A549 (cell line): ENCODE results near the gene DGLUCY. TPM values are rescaled to one million over a fixed set of nuclear protein-coding genes. Genes with fewer than 3 reads are reported as not detected.
"Not testable (repeated sequence)": the region's sequence is repeated elsewhere in the genome, so short reads cannot be mapped to it uniquely, and the experiment has no call there.

ENCODE experiments used
- ATAC-seq, 2 experiments: fragments of 200-7000 bp in 1 of 2; fragments of >200 bp in 1 of 2; cut with Nextera tagmentation in 1 of 2; cut with Tn5 transposase in 1 of 2; 3 replicates each; pipeline versions ENCODE4 v1.8.0 to v1.9.1; 2018 to 2020; ENCODE audit warnings: mild to moderate bottlenecking in 1 of 2, moderate library complexity in 1 of 2
- CTCF ChIA-PET: fragments of 300-600 bp; sonication (Branson Sonifier 250); formaldehyde crosslinking; extraction: SDS; loops from one replicate; lab custom pipeline; 2021; ENCODE audit warnings: antibody characterized with exemption, inconsistent platforms; lab: Yijun Ruan, JAX
- POLR2A ChIA-PET: fragments of 350-600 bp; formaldehyde crosslinking; extraction: SDS; loops from one replicate; lab custom pipeline; 2021; ENCODE audit warnings: antibody characterized with exemption, inconsistent platforms; lab: Yijun Ruan, JAX
- DNase-seq, 2 experiments: peaks; one replicate each; pipeline versions ENCODE4 v3.0.0 to v3.0.0-alpha.2; 2011 to 2016; ENCODE audit warnings: low read depth in 1 of 2, low spot score in 1 of 2
- FAIRE-seq: peaks from 2 replicates; lab custom pipeline; 2011; peaks lifted over from hg19 to GRCh38; lab: Jason Lieb, UNC
- H3K27ac ChIP-seq, 2 experiments: fragments of >200 bp; sonication (Bioruptor Twin); formaldehyde crosslinking; 3 replicates each; pipeline ENCODE4 v1.5.1; 2016 to 2017
- H3K4me1 ChIP-seq: fragments of >200 bp; sonication (Bioruptor Twin); formaldehyde crosslinking; 3 replicates; pipeline ENCODE4 v1.6.1; 2016
- H3K4me2 ChIP-seq: fragments of >200 bp; sonication (Bioruptor Twin); formaldehyde crosslinking; 3 replicates; pipeline ENCODE4 v1.6.1; 2016
- H3K4me3 ChIP-seq: fragments of >200 bp; sonication (Bioruptor Twin); formaldehyde crosslinking; 3 replicates; pipeline ENCODE4 v1.5.1; 2016
- H3K9me3 ChIP-seq: fragments of >200 bp; sonication (Bioruptor Twin); formaldehyde crosslinking; 3 replicates; pipeline ENCODE4 v1.6.1; 2016
- ATOH8 ChIP-seq: fragments of 250-450 bp; sonication (Bioruptor Pico); IDR thresholded peaks from 2 replicates; pipeline ENCODE4 v1.5.0; 2020; ENCODE audit warnings: low read depth, mild to moderate bottlenecking, moderate library complexity
- BCL3 ChIP-seq: fragments of >200 bp; sonication (Bioruptor Twin); formaldehyde crosslinking; IDR thresholded peaks from 3 replicates; pipeline ENCODE4 v1.6.1; 2016
- BHLHE40 ChIP-seq: IDR thresholded peaks from 2 replicates; pipeline ENCODE4 v1.6.1; 2012; ENCODE audit warnings: low read depth, low read length, inconsistent platforms
- CBX8 ChIP-seq: fragments of 200-600 bp; sonication (generic); IDR thresholded peaks from 2 replicates; pipeline ENCODE4 v1.6.1; 2016
- CEBPB ChIP-seq, 2 experiments: fragments of >200 bp in 1 of 2; sonication (Bioruptor Twin) in 1 of 2; formaldehyde crosslinking in 1 of 2; IDR thresholded peaks; 2 replicates each; pipeline ENCODE4 v1.6.1; 2012 to 2016
- E2F6 ChIP-seq: IDR thresholded peaks from 2 replicates; pipeline ENCODE4 v1.6.1; 2012; ENCODE audit warnings: low read depth, borderline replicate concordance
- HDAC2 ChIP-seq: fragments of 200-600 bp; sonication (generic); IDR thresholded peaks from 2 replicates; pipeline ENCODE4 v1.6.1; 2016
- HEYL ChIP-seq: fragments of 250-450 bp; sonication (Bioruptor Pico); IDR thresholded peaks from 2 replicates; pipeline ENCODE4 v1.8.0; 2021; ENCODE audit warnings: mild to moderate bottlenecking, moderate library complexity
- HOXB5 ChIP-seq: fragments of 250-450 bp; sonication (Bioruptor Pico); IDR thresholded peaks from 2 replicates; pipeline ENCODE4 v1.5.0; 2020; ENCODE audit warnings: mild to moderate bottlenecking, moderate library complexity
- JUN ChIP-seq, 2 experiments: fragments of >200 bp; sonication (Bioruptor Twin); formaldehyde crosslinking; IDR thresholded peaks; 2 replicates in 1 of 2; 3 replicates in 1 of 2; pipeline ENCODE4 v1.6.1; 2016 to 2017
- JUNB ChIP-seq: fragments of >200 bp; sonication (Bioruptor Twin); formaldehyde crosslinking; IDR thresholded peaks from 2 replicates; pipeline ENCODE4 v1.6.1; 2016
- MAZ ChIP-seq: fragments of 150-350 bp; IDR thresholded peaks from 2 replicates; pipeline ENCODE4 v1.6.1; 2014; ENCODE audit warnings: antibody characterized with exemption, low read depth, low read length, borderline replicate concordance
- PBX3 ChIP-seq: IDR thresholded peaks from 2 replicates; pipeline ENCODE4 v1.6.1; 2012
- PHF8 ChIP-seq: fragments of 200-600 bp; sonication (generic); IDR thresholded peaks from 2 replicates; pipeline ENCODE4 v1.6.1; 2016; ENCODE audit warnings: low read depth, mild to moderate bottlenecking, antibody characterized with exemption, moderate library complexity, borderline replicate concordance
- POLR2AphosphoS2 ChIP-seq: conservative IDR thresholded peaks from 2 replicates; pipeline ENCODE4 v1.6.1; 2012; ENCODE audit warnings: low read length, improper control_type of control experiment, inconsistent platforms
- RAD21 ChIP-seq, 2 experiments: fragments of >200 bp in 1 of 2; sonication (Bioruptor Twin) in 1 of 2; formaldehyde crosslinking in 1 of 2; IDR thresholded peaks in 1 of 2; conservative IDR thresholded peaks in 1 of 2; 2 replicates in 1 of 2; 3 replicates in 1 of 2; pipeline ENCODE4 v1.6.1; 2012 to 2018; ENCODE audit warnings: inconsistent platforms in 1 of 2
- RNF2 ChIP-seq: fragments of 200-600 bp; sonication (generic); IDR thresholded peaks from 2 replicates; pipeline ENCODE4 v1.6.1; 2016; ENCODE audit warnings: low read depth, mild to moderate bottlenecking, antibody characterized with exemption, moderate library complexity, borderline replicate concordance
- ZC3H11A ChIP-seq: fragments of 450-650 bp; IDR thresholded peaks from 2 replicates; pipeline ENCODE4 v1.6.1; 2014; ENCODE audit warnings: antibody characterized with exemption, mild to moderate bottlenecking
- ZFP36 ChIP-seq: fragments of 450-650 bp; IDR thresholded peaks from 2 replicates; pipeline ENCODE4 v1.6.1; 2014; ENCODE audit warnings: borderline replicate concordance; ENCODE audit not compliant: partially characterized antibody
- ZNF302 ChIP-seq: fragments of 250-450 bp; sonication (Bioruptor Pico); IDR thresholded peaks from 2 replicates; pipeline ENCODE4 v1.9.0; 2021; ENCODE audit warnings: inconsistent platforms, mild to moderate bottlenecking, moderate library complexity
- WGBS: methylation state at CpG from one replicate; pipeline ENCODE4 v1.1.6; 2017; ENCODE audit errors: missing lambda C conversion rate; 5-methylcytosine and 5-hydroxymethylcytosine counted together
- polyA plus RNA-seq, 4 experiments: library from polyadenylated mRNA; depleted of rRNA in 3 of 4; stranded (reverse); fragments of >200 nt; fragmentation: RNase III in 1 of 4; extraction: RNeasy Plus Mini Kit Qiagen cat#74134 plus additional on column Dnase treatment in 1 of 4; gene quantifications; 2 replicates in 3 of 4; 3 replicates in 1 of 4; pipeline ENCODE4 v1.2.3, GENCODE V29; 2011 to 2017

The DGLUCY gene
- polyA plus RNA-seq, 2 of the 4 experiments (the other 2 are of a cell fraction) = 14.4 to 17.5 TPM

- Histone ChIP-seq H3K4me2 (no peak overlapping the region), H3K27ac (no peak overlapping the region), H3K4me1 (no peaks in the 10 kb centered on the region), H3K9me3 (no peaks in the 10 kb centered on the region), H3K4me3 (no peak overlapping the region)
- ChIA-PET CTCF (interaction anchor here (1.5 kb wide), 1 partner anchor 18 kb away, joined by 4 read pairs; no protein-coding TSS in a partner anchor), POLR2A (no interaction called here)
- no peak for DNase-seq
- 90% methylated on average over 10 of the region's 10 CpGs for WGBS
- ATAC-seq = no peak
- TF ChIP-seq ZC3H11A (no peak), CBX8 (no peak), PHF8 (no peak), ZFP36 (no peak), POLR2AphosphoS2 (no peak), PBX3 (no peak), E2F6 (no peak), CEBPB (IDR thresholded peaks at IDR 0.05) (no peak), RNF2 (no peak)
- FAIRE-seq = no peak
Observed at GRCh38 chr14:91195881-91196280, 82.0 kb downstream of the DGLUCY start.

- Histone ChIP-seq H3K4me2 (no peak overlapping the region), H3K27ac (no peak overlapping the region), H3K4me1 (no peaks in the 10 kb centered on the region), H3K9me3 (no peaks in the 10 kb centered on the region), H3K4me3 (no peak overlapping the region)
- POLR2A ChIA-PET = no interaction called here
- ATAC-seq (no peak), FAIRE-seq (no peak), DNase-seq (no peak)
- CTCF ChIA-PET = no interaction called here
- no peak for TF ChIP-seq RAD21 (conservative IDR thresholded peaks at IDR 0.05 in 1 of 2, IDR thresholded peaks at IDR 0.05 in 1 of 2)
- no peak for TF ChIP-seq JUN (IDR thresholded peaks at IDR 0.05)
- no peak for TF ChIP-seq MAZ
- no peak for TF ChIP-seq ZNF302
- TF ChIP-seq HEYL (CRISPR knock-in tag) = no peak
- TF ChIP-seq JUNB = no peak
- TF ChIP-seq HDAC2 = no peak
- no peak for TF ChIP-seq BHLHE40
- no peak for TF ChIP-seq ATOH8
- TF ChIP-seq, all 56 proteins: peak for 0
Observed at GRCh38 chr14:91197631-91198030, 83.8 kb downstream of the DGLUCY start.

- H3K4me1 ChIP-seq, POLR2A ChIA-PET, ATAC-seq: not testable (repeated sequence)
Observed at GRCh38 chr14:91200802-91201201, 86.9 kb downstream of the DGLUCY start.

GRCh38 chr14:91202234-91202974, 88.5 kb downstream of the DGLUCY start:
- no peak for ATAC-seq
- POLR2A ChIA-PET = no interaction called here

More at GRCh38 chr14:91200802-91201201, 86.9 kb downstream of the DGLUCY start:
- H3K4me2 ChIP-seq, H3K4me3 ChIP-seq, H3K27ac ChIP-seq, FAIRE-seq, DNase-seq, H3K9me3 ChIP-seq: not testable (repeated sequence)
- 93% methylated on average over 6 of the region's 6 CpGs for WGBS
- CTCF ChIA-PET = interaction anchor here (0.5 to 3.6 kb wide), 2 partner anchors 27 to 487 kb away, joined by 3 to 15 read pairs; no protein-coding TSS in a partner anchor

More at GRCh38 chr14:91202234-91202974, 88.5 kb downstream of the DGLUCY start:
- no peak overlapping the region for H3K4me2 ChIP-seq
- H3K4me3 ChIP-seq = no peak overlapping the region
- CTCF ChIA-PET = interaction anchor here (0.5 to 3.6 kb wide), 4 partner anchors 9 to 29 kb away, joined by 3 to 15 read pairs (median 4); no protein-coding TSS in a partner anchor
- no peaks in the 10 kb centered on the region for H3K9me3 ChIP-seq
- WGBS = 89% methylated on average over 15 of the region's 15 CpGs
- TF ChIP-seq BCL3 (no peak), HOXB5 (CRISPR knock-in tag) (no peak), MAZ (no peak)
- no peak for FAIRE-seq
- no peak overlapping the region for H3K27ac ChIP-seq
- H3K4me1 ChIP-seq = no peaks in the 10 kb centered on the region
- no peak for DNase-seq
